Measurements from ENCODE around the gene TNFAIP8. TPM values are rescaled to one million over a fixed set of nuclear protein-coding genes. Genes with fewer than 3 reads are reported as not detected.

TNFAIP8 gene
- total and polyA plus RNA-seq, 4 donors = 13.7 to 32.2 (median 22.4) TPM

DNA sequence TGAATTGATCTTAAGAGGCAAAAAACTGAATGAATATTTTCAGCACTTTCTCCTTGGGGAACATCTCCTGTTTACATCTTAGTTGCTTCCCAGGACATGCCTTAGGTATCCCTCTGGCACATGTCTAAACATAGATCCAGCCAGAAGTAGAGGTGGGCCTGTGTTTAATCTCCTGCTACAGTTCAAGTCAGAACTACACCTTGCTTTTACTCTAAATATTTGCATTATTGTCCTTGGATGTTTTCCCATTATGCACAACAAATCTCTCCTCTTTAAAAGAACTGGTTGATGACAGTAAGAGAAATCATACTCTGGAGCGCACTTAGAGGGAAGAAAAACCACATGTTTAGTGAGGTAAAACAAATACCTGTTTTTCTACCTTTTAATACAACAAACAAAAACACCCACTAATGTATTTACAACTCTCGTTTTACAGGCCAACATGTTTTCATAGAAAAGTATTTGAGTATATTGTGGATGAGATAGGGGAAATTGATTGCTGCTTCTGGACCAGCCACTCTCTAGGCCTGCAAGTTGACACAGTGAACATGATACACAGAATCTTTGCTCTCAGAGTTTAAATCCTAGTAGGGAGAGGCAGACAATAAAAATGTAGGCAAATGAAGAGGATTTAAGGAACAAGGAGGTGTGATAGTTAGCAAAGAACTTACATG lies 32.3 kb downstream of the TNFAIP8 start:
- H3K27me3 ChIP-seq (ENCODE audit: control insufficient read depth in 1 of 2, insufficient read depth in 2 of 2, low read length in 1 of 2) = no peaks in the 10 kb centered on the region
- no peak for DNase-seq
- H3K27ac ChIP-seq (ENCODE audit: low read depth in 1 of 2, low read length in 2 of 2) = peak overlapping the region in 1 of 2 donors; percentile 43
- ATAC-seq (ENCODE audit: low FRiP score) = no peak
- H3K9me3 ChIP-seq (ENCODE audit: control insufficient read depth, low read length) = no peaks in the 10 kb centered on the region
- peaks cover 5 to 8% of the 10 kb centered on the region in 2 donors for H3K4me1 ChIP-seq (ENCODE audit: control insufficient read depth in 1 of 2, insufficient read depth in 2 of 2, low read length in 2 of 2)
- WGBS, 2 donors = 74 to 77% methylated on average over 2 of the region's 2 CpGs
- H3K36me3 ChIP-seq (ENCODE audit: control insufficient read depth in 1 of 2, insufficient read depth in 2 of 2, low read length in 1 of 2) = peaks cover 0 to 2% of the 10 kb centered on the region in 2 donors
- intact Hi-C loops (cut with DNase I) = no loop called here
- no peak overlapping the region for H3K4me3 ChIP-seq (ENCODE audit: low read length in 2 of 2)

DNA sequence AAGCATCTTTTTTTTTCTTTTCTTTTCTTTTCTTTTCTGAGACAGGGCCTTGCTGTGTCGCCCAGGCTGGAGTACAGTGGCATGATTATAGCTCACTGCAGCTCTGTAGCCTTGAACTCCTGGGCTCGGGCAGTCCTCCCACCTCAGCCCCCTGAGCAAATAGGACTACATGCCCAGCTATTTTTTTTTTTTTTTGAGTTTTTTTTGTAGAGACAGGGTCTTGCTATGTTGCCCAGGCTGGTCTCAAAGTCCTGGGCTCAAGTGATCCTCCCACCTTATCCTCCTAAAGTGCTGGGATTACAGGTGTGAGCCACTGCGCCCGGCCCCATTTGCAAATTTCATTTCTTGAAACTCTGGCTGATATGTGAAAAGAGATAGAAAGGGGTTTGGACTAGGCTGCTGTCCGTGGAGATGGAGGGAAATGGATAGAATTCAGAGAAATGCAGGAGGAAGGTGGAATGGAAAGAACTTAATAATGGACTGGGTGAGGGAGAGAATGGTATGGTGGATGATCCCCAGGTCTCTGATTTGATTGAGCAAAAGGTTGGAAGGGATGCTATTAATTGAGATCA lies 32.9 kb downstream of the TNFAIP8 start:
- Histone ChIP-seq H3K36me3 (ENCODE audit: control insufficient read depth in 1 of 2, insufficient read depth in 2 of 2, low read length in 1 of 2) (peaks cover 0 to 2% of the 10 kb centered on the region in 2 donors), H3K4me3 (ENCODE audit: low read length in 2 of 2) (no peak overlapping the region), H3K27me3 (ENCODE audit: control insufficient read depth in 1 of 2, insufficient read depth in 2 of 2, low read length in 1 of 2) (no peaks in the 10 kb centered on the region), H3K27ac (ENCODE audit: low read depth in 1 of 2, low read length in 2 of 2) (no peak overlapping the region), H3K9me3 (ENCODE audit: control insufficient read depth, low read length) (no peaks in the 10 kb centered on the region), H3K4me1 (ENCODE audit: control insufficient read depth in 1 of 2, insufficient read depth in 2 of 2, low read length in 2 of 2) (peaks cover 5 to 8% of the 10 kb centered on the region in 2 donors)
- WGBS, 2 donors = 97 to 98% methylated on average over 5 of the region's 5 CpGs
- no peak for ATAC-seq (ENCODE audit: low FRiP score)
- intact Hi-C loops (cut with DNase I) = no loop called here
- no peak for DNase-seq

DNA sequence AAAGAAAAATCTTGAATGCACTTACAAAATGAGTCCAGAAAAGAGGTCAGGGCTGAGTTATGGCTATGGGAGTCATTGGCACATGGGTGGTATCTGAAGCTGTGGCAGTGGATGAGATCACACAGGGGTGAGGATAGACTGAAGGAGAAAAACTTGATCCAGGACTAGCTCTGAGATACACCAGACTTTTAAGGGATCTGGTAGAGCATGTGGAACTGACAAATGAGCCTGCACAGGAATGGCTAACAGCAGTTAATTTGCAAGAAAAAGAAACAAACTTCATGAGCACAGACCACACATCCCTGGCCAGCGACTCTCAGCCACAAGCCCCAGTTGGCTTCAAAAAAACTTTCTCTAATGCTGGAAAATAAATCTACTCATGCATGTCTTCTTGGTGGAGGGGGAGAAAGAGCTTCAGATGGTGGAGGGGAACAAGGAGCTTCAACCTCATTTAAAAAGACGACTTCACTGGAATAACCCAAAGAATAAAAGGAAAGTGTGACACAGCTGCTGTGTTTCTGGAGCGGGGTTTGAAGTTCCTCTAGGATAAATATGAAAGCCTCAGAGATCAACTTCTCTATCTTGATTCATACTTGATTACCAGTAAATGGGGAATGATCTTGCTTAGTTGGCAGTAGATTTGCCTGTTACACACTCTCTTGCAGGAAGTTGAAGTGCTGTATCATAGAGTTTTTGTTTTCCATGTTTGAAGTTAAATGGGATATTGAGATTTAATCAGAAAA lies 33.6 kb downstream of the TNFAIP8 start:
- Histone ChIP-seq H3K4me1 (ENCODE audit: control insufficient read depth in 1 of 2, insufficient read depth in 2 of 2, low read length in 2 of 2) (peaks cover 5 to 8% of the 10 kb centered on the region in 2 donors), H3K36me3 (ENCODE audit: control insufficient read depth in 1 of 2, insufficient read depth in 2 of 2, low read length in 1 of 2) (peaks cover 0 to 2% of the 10 kb centered on the region in 2 donors), H3K4me3 (ENCODE audit: low read length in 2 of 2) (no peak overlapping the region), H3K9me3 (ENCODE audit: control insufficient read depth, low read length) (no peaks in the 10 kb centered on the region), H3K27me3 (ENCODE audit: control insufficient read depth in 1 of 2, insufficient read depth in 2 of 2, low read length in 1 of 2) (no peaks in the 10 kb centered on the region), H3K27ac (ENCODE audit: low read depth in 1 of 2, low read length in 2 of 2) (no peak overlapping the region)
- intact Hi-C loops (cut with DNase I) = loop anchor here (10.0 kb wide), 1 partner anchor 115 kb away; no protein-coding TSS in a partner anchor
- peak; percentile 31 for ATAC-seq (ENCODE audit: low FRiP score)
- 53 to 59% methylated on average over 3 of the region's 3 CpGs for WGBS, 2 donors
- no peak for DNase-seq

DNA sequence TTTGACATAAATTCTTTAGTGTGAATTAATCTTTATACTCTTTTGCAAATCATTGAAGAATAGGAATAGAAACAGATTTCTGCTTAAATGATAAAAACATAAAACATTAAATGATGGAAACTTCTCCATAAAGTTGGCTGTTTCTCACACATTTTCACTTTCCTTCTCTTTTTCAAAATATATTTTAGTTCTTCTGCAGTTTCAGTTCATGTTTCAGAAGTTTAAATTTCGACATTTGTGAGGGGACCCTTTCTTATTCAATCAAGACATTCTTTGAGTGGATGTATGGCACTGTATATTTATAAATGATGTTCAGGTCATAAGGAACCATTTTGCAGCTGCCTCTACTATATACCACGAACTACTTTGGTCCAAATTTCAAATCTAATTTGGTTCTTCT lies 34.6 kb downstream of the TNFAIP8 start:
- H3K4me3 ChIP-seq (ENCODE audit: low read length in 2 of 2) = no peak overlapping the region
- no peak overlapping the region for H3K27ac ChIP-seq (ENCODE audit: low read depth in 1 of 2, low read length in 2 of 2)
- 90 to 95% methylated on average over 2 of the region's 2 CpGs for WGBS, 2 donors
- DNase-seq = no peak
- intact Hi-C loops (cut with DNase I) = loop anchor here (10.0 kb wide), 1 partner anchor 116 kb away; no protein-coding TSS in a partner anchor
- ATAC-seq (ENCODE audit: low FRiP score) = no peak
- no peaks in the 10 kb centered on the region for H3K9me3 ChIP-seq (ENCODE audit: control insufficient read depth, low read length)
- H3K4me1 ChIP-seq (ENCODE audit: control insufficient read depth in 1 of 2, insufficient read depth in 2 of 2, low read length in 2 of 2) = peaks cover 5 to 8% of the 10 kb centered on the region in 2 donors
- H3K36me3 ChIP-seq (ENCODE audit: control insufficient read depth in 1 of 2, insufficient read depth in 2 of 2, low read length in 1 of 2) = peaks cover 0 to 4% of the 10 kb centered on the region in 2 donors
- no peaks in the 10 kb centered on the region for H3K27me3 ChIP-seq (ENCODE audit: control insufficient read depth in 1 of 2, insufficient read depth in 2 of 2, low read length in 1 of 2)

DNA sequence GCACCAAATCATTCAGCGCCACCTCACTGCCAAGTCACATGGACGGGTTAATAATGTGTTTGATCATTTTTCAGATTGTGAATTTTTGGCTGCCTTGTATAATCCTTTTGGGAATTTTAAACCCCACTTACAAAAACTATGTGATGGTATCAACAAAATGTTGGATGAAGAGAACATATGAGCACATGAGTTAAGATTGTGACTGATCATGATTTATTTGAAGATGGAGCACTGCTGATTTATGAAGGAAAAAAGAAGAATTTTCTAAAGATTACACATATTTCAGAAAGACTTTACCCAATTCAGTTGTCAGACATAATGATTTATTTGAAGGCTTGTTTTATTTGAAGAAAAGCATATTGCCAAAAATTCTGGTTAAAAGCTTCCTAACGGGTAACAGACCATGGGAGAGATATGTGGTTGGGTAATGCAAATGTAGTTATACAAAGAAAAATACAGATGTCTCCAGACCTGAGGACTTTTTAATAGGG lies 37.4 kb downstream of the TNFAIP8 start:
- no peaks in the 10 kb centered on the region for H3K9me3 ChIP-seq (ENCODE audit: control insufficient read depth, low read length)
- H3K4me1 ChIP-seq (ENCODE audit: control insufficient read depth in 1 of 2, insufficient read depth in 2 of 2, low read length in 2 of 2) = peaks cover 3 to 5% of the 10 kb centered on the region in 2 donors
- H3K36me3 ChIP-seq (ENCODE audit: control insufficient read depth in 1 of 2, insufficient read depth in 2 of 2, low read length in 1 of 2) = peaks cover 0 to 5% of the 10 kb centered on the region in 2 donors
- peak overlapping the region in 1 of 2 donors; percentile 39 for H3K27ac ChIP-seq (ENCODE audit: low read depth in 1 of 2, low read length in 2 of 2)
- ATAC-seq (ENCODE audit: low FRiP score) (no peak), DNase-seq (no peak)
- no peak overlapping the region for H3K4me3 ChIP-seq (ENCODE audit: low read length in 2 of 2)
- H3K27me3 ChIP-seq (ENCODE audit: control insufficient read depth in 1 of 2, insufficient read depth in 2 of 2, low read length in 1 of 2) = no peaks in the 10 kb centered on the region
- intact Hi-C loops (cut with DNase I) = loop anchor here (10.0 kb wide), 1 partner anchor 118 kb away; no protein-coding TSS in a partner anchor
- WGBS, 2 donors = 42 to 54% methylated on average over 3 of the region's 3 CpGs

DNA sequence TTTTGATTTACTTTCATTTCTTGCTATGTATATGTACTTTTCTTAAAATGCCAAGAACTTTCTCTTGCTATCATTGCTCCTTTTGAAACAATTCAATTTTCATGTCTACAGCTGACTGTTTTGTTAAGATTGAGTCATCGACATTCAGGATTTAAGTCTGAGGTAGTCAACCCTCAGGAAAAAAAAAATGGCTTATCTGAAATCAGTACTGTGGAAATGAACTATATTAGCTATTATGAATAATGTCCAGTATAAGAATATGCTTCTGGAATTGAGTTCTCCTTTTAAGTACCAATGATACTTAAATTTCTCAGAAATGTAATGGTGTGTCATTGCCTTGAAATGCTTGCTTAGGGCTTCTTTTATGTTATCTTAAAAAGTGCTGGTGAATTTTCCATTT lies 37.9 kb downstream of the TNFAIP8 start:
- intact Hi-C loops (cut with DNase I) = loop anchor here (10.0 kb wide), 1 partner anchor 119 kb away; no protein-coding TSS in a partner anchor
- Histone ChIP-seq H3K9me3 (ENCODE audit: control insufficient read depth, low read length) (no peaks in the 10 kb centered on the region), H3K27ac (ENCODE audit: low read depth in 1 of 2, low read length in 2 of 2) (peak overlapping the region in 1 of 2 donors; percentile 39), H3K27me3 (ENCODE audit: control insufficient read depth in 1 of 2, insufficient read depth in 2 of 2, low read length in 1 of 2) (no peaks in the 10 kb centered on the region), H3K4me3 (ENCODE audit: low read length in 2 of 2) (no peak overlapping the region), H3K4me1 (ENCODE audit: control insufficient read depth in 1 of 2, insufficient read depth in 2 of 2, low read length in 2 of 2) (peaks cover 3% of the 10 kb centered on the region in 2 donors), H3K36me3 (ENCODE audit: control insufficient read depth in 1 of 2, insufficient read depth in 2 of 2, low read length in 1 of 2) (peaks cover 0 to 5% of the 10 kb centered on the region in 2 donors)
- DNase-seq (no peak), ATAC-seq (ENCODE audit: low FRiP score) (no peak)
- 3 to 10% methylated on average over 1 of the region's 1 CpG for WGBS, 2 donors

DNA sequence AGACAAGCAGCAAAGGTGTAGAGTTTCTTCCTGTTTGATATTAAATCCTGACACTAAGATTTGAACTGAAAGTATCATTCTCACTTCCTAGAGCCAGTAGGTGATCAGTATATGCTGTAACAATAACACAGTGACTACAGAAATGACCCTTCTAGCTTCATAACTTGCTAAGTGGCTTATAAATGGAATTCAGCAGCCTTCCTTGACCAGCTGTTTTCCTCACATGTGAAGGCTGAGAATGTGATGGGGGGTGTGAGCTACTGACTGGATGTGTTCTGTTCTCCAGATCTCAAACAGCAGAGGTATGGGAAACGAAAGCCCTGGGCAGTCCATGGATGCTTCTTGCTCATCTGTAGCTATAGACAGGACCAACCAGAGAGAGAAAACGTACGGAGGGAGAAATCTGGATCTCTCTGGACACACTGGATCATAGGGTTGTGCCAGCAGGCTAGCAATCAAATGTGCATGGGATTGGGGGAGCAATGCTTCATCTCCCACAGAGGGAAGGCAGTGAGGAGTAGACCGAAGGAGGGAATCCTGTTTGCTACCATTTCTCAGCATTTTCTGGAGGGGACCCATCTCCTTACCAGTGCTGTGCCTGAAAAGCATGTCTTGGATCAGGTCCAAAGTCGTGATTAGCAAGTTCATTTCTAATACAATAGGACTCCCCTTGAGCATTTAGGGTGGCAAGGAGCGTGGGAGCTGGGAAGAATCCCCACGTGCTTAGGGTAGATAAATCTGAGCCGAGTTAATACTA lies 39.4 kb downstream of the TNFAIP8 start:
- Histone ChIP-seq H3K27me3 (ENCODE audit: control insufficient read depth in 1 of 2, insufficient read depth in 2 of 2, low read length in 1 of 2) (no peaks in the 10 kb centered on the region), H3K27ac (ENCODE audit: low read depth in 1 of 2, low read length in 2 of 2) (no peak overlapping the region), H3K9me3 (ENCODE audit: control insufficient read depth, low read length) (no peaks in the 10 kb centered on the region), H3K4me3 (ENCODE audit: low read length in 2 of 2) (no peak overlapping the region), H3K4me1 (ENCODE audit: control insufficient read depth in 1 of 2, insufficient read depth in 2 of 2, low read length in 2 of 2) (no peaks in the 10 kb centered on the region), H3K36me3 (ENCODE audit: control insufficient read depth in 1 of 2, insufficient read depth in 2 of 2, low read length in 1 of 2) (peaks cover 0 to 5% of the 10 kb centered on the region in 2 donors)
- intact Hi-C loops (cut with DNase I) = loop anchor here (5.0 to 10.0 kb wide), 2 partner anchors 38 to 120 kb away; partner anchors contain the start of gene TNFAIP8 (in 1 of the 2)
- 89 to 90% methylated on average over 8 of the region's 8 CpGs for WGBS, 2 donors
- ATAC-seq (ENCODE audit: low FRiP score) (no peak), DNase-seq (no peak)

Measured in aorta (tissue), 5 donors.